Lung (tissue), 12 donors: Measurements from ENCODE around the gene CCL1. TPM values are rescaled to one million over a fixed set of nuclear protein-coding genes. Genes with fewer than 3 reads are reported as not detected.
A peak's percentile ranks its signal among the peaks of the same experiment; 100 is the strongest.
"Not testable (repeated sequence)": the region's sequence is repeated elsewhere in the genome, so short reads cannot be mapped to it uniquely, and the experiment has no call there.

Experiments
- ATAC-seq: fragments of 200-7000 bp; cut with Tn5 transposase; one replicate; pipeline ENCODE4 v1.9.1; 2020; ENCODE audit warnings: moderate number of reproducible peaks; ENCODE audit not compliant: insufficient read depth, low FRiP score
- DNase-seq, 3 donors: peaks; one replicate each; pipeline ENCODE4 v3.0.0-alpha.2; 2013 to 2017
- H3K27ac ChIP-seq, 2 donors: one replicate each; pipeline ENCODE4 v1.5.1; 2013; ENCODE audit warnings: mild to moderate bottlenecking in 2 of 2, moderate library complexity in 2 of 2, control low read depth in 1 of 2, inconsistent platforms in 1 of 2, low read depth in 1 of 2, low read length in 1 of 2
- H3K27me3 ChIP-seq, 3 donors: one replicate each; pipeline ENCODE4 v1.5.1; 2013; ENCODE audit warnings: low read length in 2 of 3; ENCODE audit not compliant: control insufficient read depth in 3 of 3, insufficient read depth in 3 of 3
- H3K36me3 ChIP-seq, 4 donors: one replicate each; pipeline ENCODE4 v1.5.1; 2013; ENCODE audit warnings: low read length in 4 of 4, mild to moderate bottlenecking in 1 of 4, moderate library complexity in 1 of 4; ENCODE audit not compliant: control insufficient read depth in 4 of 4, insufficient read depth in 4 of 4
- H3K4me1 ChIP-seq, 5 donors: one replicate each; pipeline ENCODE4 v1.5.1; 2013; ENCODE audit warnings: low read length in 5 of 5, mild to moderate bottlenecking in 2 of 5, moderate library complexity in 1 of 5; ENCODE audit not compliant: control insufficient read depth in 5 of 5, insufficient read depth in 5 of 5
- H3K4me3 ChIP-seq: one replicate; pipeline ENCODE4 v1.5.1; 2013; ENCODE audit warnings: mild to moderate bottlenecking, control low read depth, moderate library complexity
- H3K9ac ChIP-seq, 2 donors: one replicate each; pipeline ENCODE4 v1.5.1; 2013; ENCODE audit warnings: low read length in 2 of 2, control low read depth in 1 of 2; ENCODE audit not compliant: insufficient read depth in 1 of 2
- H3K9me3 ChIP-seq, 4 donors: one replicate each; pipeline ENCODE4 v1.5.1; 2013; ENCODE audit warnings: low read length in 3 of 4, mild to moderate bottlenecking in 1 of 4, moderate library complexity in 1 of 4; ENCODE audit not compliant: control insufficient read depth in 4 of 4, insufficient read depth in 3 of 4
- CTCF ChIP-seq: IDR thresholded peaks from 2 replicates; pipeline ENCODE4 v1.5.1; 2012; ENCODE audit warnings: mild to moderate bottlenecking; ENCODE audit errors: control extremely low read depth, extremely low read depth
- WGBS, 2 donors: extraction: QIAGEN DNeasy Blood & Tissue Kit; methylation state at CpG; one replicate each; pipeline ENCODE4 v1.1.7; 2013; 5-methylcytosine and 5-hydroxymethylcytosine counted together
- polyA plus RNA-seq, 2 donors: library from polyadenylated mRNA; stranded (reverse); fragments of 200-250 nt; gene quantifications; one replicate each; pipeline ENCODE4 v1.2.1, GENCODE V29; 2013
- total RNA-seq, 2 donors: library from RNA; depleted of rRNA in 1 of 2; stranded (reverse); fragments of >200 nt in 1 of 2; gene quantifications; one replicate each; pipeline ENCODE4 v1.2.1, GENCODE V29; 2014 to 2021
- donor health status: control.
- donor health status: control.
- donor health status: Bipolar disorder and iron deficiency.
- donor health status: healthy.
- donor health status: DM: yes; HTN: yes; CAD: no.

Gene CCL1
- total and polyA plus RNA-seq, 4 donors, result 0.44 TPM; not detected in 3

GRCh38 chr17:34337701-34338100 lies 25.3 kb downstream of the CCL1 start:
- WGBS, 2 donors, result 77 to 81% methylated on average over 1 of the region's 1 CpG
- H3K9me3 ChIP-seq, result no peaks in the 10 kb centered on the region
- TF ChIP-seq CTCF, result no peak
- DNase-seq (no peak), ATAC-seq (no peak)
- no peak overlapping the region for H3K27ac ChIP-seq
- no peaks in the 10 kb centered on the region for H3K27me3 ChIP-seq
- no peaks in the 10 kb centered on the region for H3K36me3 ChIP-seq
- H3K4me1 ChIP-seq, result no peaks in the 10 kb centered on the region
- H3K9ac ChIP-seq, result no peak overlapping the region
- H3K4me3 ChIP-seq, result no peak overlapping the region

GRCh38 chr17:34327580-34327979 lies 35.5 kb downstream of the CCL1 start:
- DNase-seq, result peak; percentile 81 to 94 (median 89)
- H3K27me3 ChIP-seq, H3K9me3 ChIP-seq, ATAC-seq, H3K4me3 ChIP-seq, H3K9ac ChIP-seq, H3K36me3 ChIP-seq, H3K27ac ChIP-seq: not testable (repeated sequence)
- H3K4me1 ChIP-seq, result peaks cover 0 to 28% (median 0%) of the 10 kb centered on the region in 5 donors
- WGBS, 2 donors, result 65 to 69% methylated on average over 4 of the region's 4 CpGs

DNA sequence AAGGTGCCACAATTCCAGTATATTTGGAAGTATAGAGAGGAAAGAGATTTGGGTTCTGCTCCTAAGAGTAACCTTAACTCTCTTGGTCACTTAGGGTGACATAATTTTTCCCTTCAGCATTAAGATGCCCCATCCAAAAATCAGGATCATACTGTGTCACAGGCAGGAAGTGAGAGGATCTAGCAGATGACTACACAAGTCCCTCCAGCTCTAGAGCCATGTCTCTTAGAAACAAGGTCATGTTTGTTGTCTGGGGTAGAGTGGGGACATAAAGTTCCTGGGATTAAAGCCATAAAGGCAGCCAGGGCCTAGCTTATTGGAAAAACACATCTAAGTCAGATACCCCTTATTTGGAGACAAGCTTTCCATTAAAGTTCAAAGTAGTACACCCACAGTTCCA lies 41.1 kb downstream of the CCL1 start:
- no peak for TF ChIP-seq CTCF
- H3K27me3 ChIP-seq, result no peaks in the 10 kb centered on the region
- H3K36me3 ChIP-seq, result no peaks in the 10 kb centered on the region
- ATAC-seq (no peak), DNase-seq (no peak)
- H3K9ac ChIP-seq, result no peak overlapping the region
- H3K4me1 ChIP-seq, result peaks cover 0 to 2% (median 0%) of the 10 kb centered on the region in 5 donors
- no peak overlapping the region for H3K4me3 ChIP-seq
- H3K27ac ChIP-seq, result no peak overlapping the region
- H3K9me3 ChIP-seq, result peaks cover 0 to 5% (median 0%) of the 10 kb centered on the region in 4 donors

DNA sequence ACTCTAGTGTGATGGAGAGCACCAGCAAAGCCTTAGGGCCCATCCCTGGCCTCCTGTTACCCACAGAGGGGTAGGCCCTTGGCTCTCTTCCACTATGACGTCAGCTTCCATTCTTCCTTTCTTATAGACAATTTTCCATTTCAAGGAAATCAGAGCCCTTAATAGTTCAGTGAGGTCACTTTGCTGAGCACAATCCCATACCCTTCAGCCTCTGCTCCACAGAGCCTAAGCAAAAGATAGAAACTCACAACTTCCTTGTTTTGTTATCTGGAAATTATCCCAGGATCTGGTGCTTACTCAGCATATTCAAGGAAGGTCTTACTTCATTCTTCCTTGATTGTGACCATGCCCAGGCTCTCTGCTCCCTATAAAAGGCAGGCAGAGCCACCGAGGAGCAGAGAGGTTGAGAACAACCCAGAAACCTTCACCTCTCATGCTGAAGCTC lies 44.0 kb downstream of the CCL1 start, which contains the start of gene CCL8:
Gene CCL8 (plus strand): TSS at position 397 of the 445 bp plus-strand sequence. CDS start 67 bp downstream, outside the sequence.
- no peak for ATAC-seq
- no peak within 1 kb of the TSS for H3K4me3 ChIP-seq
- no peaks in the 10 kb centered on the region for H3K27me3 ChIP-seq
- H3K27ac ChIP-seq, result no peak within 1 kb of the TSS
- 33 to 41% methylated on average over 2 of the region's 2 CpGs for WGBS, 2 donors
- peak in 1 of 3 donors; percentile 35 for DNase-seq
- no peak for TF ChIP-seq CTCF
- H3K9me3 ChIP-seq, result peaks cover 0 to under 1% (median 0%) of the 10 kb centered on the region in 4 donors
- no peak within 1 kb of the TSS for H3K9ac ChIP-seq
- H3K4me1 ChIP-seq, result peaks cover 0 to 2% (median under 1%) of the 10 kb centered on the region in 5 donors
- H3K36me3 ChIP-seq, result no peaks in the 10 kb centered on the region
